IMR-90 (cell line): ENCODE results near the gene CEACAM3. TPM values are rescaled to one million over a fixed set of nuclear protein-coding genes. Genes with fewer than 3 reads are reported as not detected.

Source experiments
- ATAC-seq: fragments of 200-7000 bp; cut with Tn5 transposase; 2 replicates; pipeline ENCODE4 v1.9.1; 2020; ENCODE audit warnings: low read depth, mild to moderate bottlenecking, moderate library complexity
- BruUV-seq: library from RNA; stranded (reverse); fragments of 400-500 nt; replicated peaks from 2 replicates; lab custom pipeline; 2021; lab: Mats Ljungman, UMichigan
- CTCF ChIA-PET: fragments of 300-600 bp; formaldehyde crosslinking; extraction: SDS; loops from one replicate; lab custom pipeline; 2021; ENCODE audit warnings: antibody characterized with exemption; lab: Yijun Ruan, JAX
- POLR2A ChIA-PET: fragments of 300-600 bp; sonication (Branson Sonifier 250); formaldehyde crosslinking; loops from one replicate; lab custom pipeline; 2022; ENCODE audit warnings: antibody characterized with exemption; ENCODE audit not compliant: unreplicated experiment; lab: Charles Lee
- DNase-seq: peaks from one replicate; pipeline ENCODE4 v3.0.0; 2013
- H2AFZ ChIP-seq: replicated peaks from 2 replicates; pipeline ENCODE3; 2013; ENCODE audit warnings: low read length, mild to moderate bottlenecking; ENCODE audit not compliant: poor library complexity
- H2AK5ac ChIP-seq: 2 replicates; pipeline ENCODE4 v1.6.1; 2013; ENCODE audit warnings: low read depth, low read length, inconsistent platforms
- H2AK9ac ChIP-seq: replicated peaks from 2 replicates; pipeline ENCODE3; 2013; ENCODE audit warnings: mild to moderate bottlenecking, low read depth, low read length, moderate library complexity; ENCODE audit not compliant: poor library complexity
- H2BK120ac ChIP-seq: 2 replicates; pipeline ENCODE4 v1.6.1; 2013; ENCODE audit warnings: low read depth, low read length, inconsistent platforms
- H2BK15ac ChIP-seq: 3 replicates; pipeline ENCODE4 v1.6.1; 2013; ENCODE audit warnings: low read depth, low read length, inconsistent platforms
- H2BK20ac ChIP-seq: 2 replicates; pipeline ENCODE4 v1.6.1; 2013; ENCODE audit warnings: low read depth, mild to moderate bottlenecking, inconsistent platforms, low read length, moderate library complexity
- H2BK5ac ChIP-seq: 2 replicates; pipeline ENCODE4 v1.6.1; 2013; ENCODE audit warnings: mild to moderate bottlenecking, low read depth, low read length, inconsistent platforms; ENCODE audit not compliant: poor library complexity, severe bottlenecking
- H3K14ac ChIP-seq: replicated peaks from 2 replicates; pipeline ENCODE4 v1.6.1; 2013; ENCODE audit warnings: low read depth, low read length, inconsistent platforms
- H3K18ac ChIP-seq: 2 replicates; pipeline ENCODE4 v1.6.1; 2013; ENCODE audit warnings: low read depth, low read length, control low read depth
- H3K23ac ChIP-seq: 2 replicates; pipeline ENCODE4 v1.6.1; 2013; ENCODE audit warnings: low read depth, low read length, inconsistent platforms
- H3K27ac ChIP-seq: 2 replicates; pipeline ENCODE4 v1.5.1; 2013; ENCODE audit warnings: mild to moderate bottlenecking, control low read depth, low read length; ENCODE audit not compliant: insufficient read depth
- H3K27me3 ChIP-seq: 2 replicates; pipeline ENCODE4 v1.6.1; 2013; ENCODE audit warnings: low read length; ENCODE audit not compliant: control insufficient read depth, insufficient read depth
- H3K36me3 ChIP-seq: 2 replicates; pipeline ENCODE4 v1.6.1; 2013; ENCODE audit warnings: low read length, mixed read lengths; ENCODE audit not compliant: control insufficient read depth, insufficient read depth
- H3K4ac ChIP-seq: 2 replicates; pipeline ENCODE4 v1.6.1; 2013; ENCODE audit warnings: low read depth, low read length, inconsistent platforms
- H3K4me1 ChIP-seq: 2 replicates; pipeline ENCODE4 v1.6.1; 2013; ENCODE audit warnings: low read length, mixed read lengths; ENCODE audit not compliant: control insufficient read depth, insufficient read depth
- H3K4me2 ChIP-seq: 2 replicates; pipeline ENCODE4 v1.6.1; 2013; ENCODE audit warnings: low read depth, mild to moderate bottlenecking, control low read depth, low read length, moderate library complexity
- H3K4me3 ChIP-seq: 2 replicates; pipeline ENCODE4 v1.5.1; 2013; ENCODE audit warnings: low read depth, mild to moderate bottlenecking, control low read depth, low read length, moderate library complexity; ENCODE audit not compliant: insufficient read depth
- H3K56ac ChIP-seq: 2 replicates; pipeline ENCODE4 v1.6.1; 2013; ENCODE audit warnings: low read length, inconsistent platforms; ENCODE audit not compliant: insufficient read depth; ENCODE audit errors: extremely low read depth
- H3K79me1 ChIP-seq, 2 experiments: 2 replicates each; pipeline ENCODE4 v1.6.1; 2013; ENCODE audit warnings: low read length in 2 of 2, inconsistent platforms in 1 of 2, low read depth in 1 of 2
- H3K9ac ChIP-seq: 2 replicates; pipeline ENCODE4 v1.6.1; 2013; ENCODE audit warnings: low read depth, low read length, control low read depth
- H3K9me1 ChIP-seq: 2 replicates; pipeline ENCODE4 v1.6.1; 2013; ENCODE audit warnings: low read length, inconsistent platforms; ENCODE audit not compliant: insufficient read depth
- H3K9me3 ChIP-seq: 2 replicates; pipeline ENCODE4 v1.6.1; 2013; ENCODE audit warnings: low read length; ENCODE audit not compliant: control insufficient read depth, insufficient read depth
- H4K20me1 ChIP-seq: 2 replicates; pipeline ENCODE4 v1.6.1; 2013; ENCODE audit warnings: low read length, inconsistent platforms; ENCODE audit not compliant: insufficient read depth
- H4K5ac ChIP-seq: 2 replicates; pipeline ENCODE4 v1.6.1; 2013; ENCODE audit warnings: mild to moderate bottlenecking, low read depth, low read length, control low read depth
- H4K8ac ChIP-seq, 2 experiments: 2 replicates each; pipeline ENCODE4 v1.6.1; 2013; ENCODE audit warnings: low read depth in 2 of 2, low read length in 2 of 2, control low read depth in 1 of 2, inconsistent platforms in 1 of 2
- H4K91ac ChIP-seq: 2 replicates; pipeline ENCODE4 v1.6.1; 2013; ENCODE audit warnings: low read depth, low read length, inconsistent platforms; ENCODE audit not compliant: insufficient read depth
- MXI1 ChIP-seq: IDR thresholded peaks from 2 replicates; pipeline ENCODE4 v1.6.1; 2012; ENCODE audit warnings: low read depth, mild to moderate bottlenecking, low read length, moderate library complexity, borderline replicate concordance
- RCOR1 ChIP-seq: IDR thresholded peaks from 2 replicates; pipeline ENCODE4 v1.6.1; 2012; ENCODE audit warnings: mild to moderate bottlenecking, low read length, improper control_type of control experiment; ENCODE audit not compliant: insufficient replicate concordance
- RFX5 ChIP-seq: IDR thresholded peaks from 2 replicates; pipeline ENCODE4 v1.8.0; 2012; ENCODE audit warnings: low read depth, mild to moderate bottlenecking, low read length, moderate library complexity
- WGBS, 2 experiments: methylation state at CpG; one replicate each; pipeline versions ENCODE4 v1.1.5 to v1.1.7; 2013; ENCODE audit warnings: missing lambda C conversion rate in 2 of 2; ENCODE audit not compliant: insufficient read length in 1 of 2; ENCODE audit errors: extremely low coverage in 2 of 2; 5-methylcytosine and 5-hydroxymethylcytosine counted together
- dilution Hi-C: fragments of 300-500 bp; cut with HindIII; formaldehyde crosslinking; loops from one replicate; pipeline ENCODE4 v1.14.3; 2018; ENCODE audit warnings: low sequenced_read_pairs; ENCODE audit not compliant: unreplicated experiment
- in situ Hi-C: fragments of 300-500 bp; cut with MboI; formaldehyde crosslinking; loops from 3 replicates; pipeline ENCODE4 v1.14.3; 2019; ENCODE audit warnings: low sequenced_read_pairs, inconsistent platforms, mixed read lengths
- intact Hi-C: fragments of 100-400 bp; cut with micrococcal nuclease; formaldehyde crosslinking; loops from 2 replicates; pipeline ENCODE4 v1.10.0; 2022
- polyA plus RNA-seq, 3 experiments: library from polyadenylated mRNA; depleted of rRNA; stranded (reverse); fragments of >200 nt; gene quantifications; 2 replicates each; pipeline ENCODE4 v1.2.3, GENCODE V29; 2012; ENCODE audit warnings: low replicate concordance in 1 of 3
- total RNA-seq: library from RNA; depleted of rRNA; stranded (reverse); fragments of >200 nt; gene quantifications from 2 replicates; pipeline ENCODE4 v1.2.3, GENCODE V29; 2012
- TF ChIP-seq, protein P1 (sequence below): conservative IDR thresholded peaks from 2 replicates; pipeline ENCODE4 v1.5.1; 2012; ENCODE audit warnings: mild to moderate bottlenecking, low read depth, low read length, improper control_type of control experiment

The CEACAM3 gene
- total and polyA plus RNA-seq, 2 of the 4 experiments (the other 2 are of a cell fraction), result not detected

- H3K27me3 ChIP-seq, result peaks cover 7% of the 10 kb centered on the region
- H3K27ac ChIP-seq, result no peak overlapping the region
- no peak overlapping the region for H2AK9ac ChIP-seq
- H4K5ac ChIP-seq, result no peak overlapping the region
- intact Hi-C loops, result no loop called here
- CTCF ChIA-PET, result interaction anchor here (0.6 to 1.3 kb wide), 3 partner anchors 20 to 281 kb away, joined by 3 to 5 read pairs (median 5); no protein-coding TSS in a partner anchor
- H4K91ac ChIP-seq, result no peak overlapping the region
- no peak overlapping the region for H3K4me3 ChIP-seq
- WGBS, 2 experiments, result 0% methylated on average over 1 of the region's 12 CpGs; no CpG with 5 or more reads in 1 of the 2 experiments
- no peak overlapping the region for H3K4me2 ChIP-seq
- no peak overlapping the region for H3K4ac ChIP-seq
- no peak overlapping the region for H3K23ac ChIP-seq
- no peak for TF ChIP-seq RFX5
- TF ChIP-seq, protein P1, sequence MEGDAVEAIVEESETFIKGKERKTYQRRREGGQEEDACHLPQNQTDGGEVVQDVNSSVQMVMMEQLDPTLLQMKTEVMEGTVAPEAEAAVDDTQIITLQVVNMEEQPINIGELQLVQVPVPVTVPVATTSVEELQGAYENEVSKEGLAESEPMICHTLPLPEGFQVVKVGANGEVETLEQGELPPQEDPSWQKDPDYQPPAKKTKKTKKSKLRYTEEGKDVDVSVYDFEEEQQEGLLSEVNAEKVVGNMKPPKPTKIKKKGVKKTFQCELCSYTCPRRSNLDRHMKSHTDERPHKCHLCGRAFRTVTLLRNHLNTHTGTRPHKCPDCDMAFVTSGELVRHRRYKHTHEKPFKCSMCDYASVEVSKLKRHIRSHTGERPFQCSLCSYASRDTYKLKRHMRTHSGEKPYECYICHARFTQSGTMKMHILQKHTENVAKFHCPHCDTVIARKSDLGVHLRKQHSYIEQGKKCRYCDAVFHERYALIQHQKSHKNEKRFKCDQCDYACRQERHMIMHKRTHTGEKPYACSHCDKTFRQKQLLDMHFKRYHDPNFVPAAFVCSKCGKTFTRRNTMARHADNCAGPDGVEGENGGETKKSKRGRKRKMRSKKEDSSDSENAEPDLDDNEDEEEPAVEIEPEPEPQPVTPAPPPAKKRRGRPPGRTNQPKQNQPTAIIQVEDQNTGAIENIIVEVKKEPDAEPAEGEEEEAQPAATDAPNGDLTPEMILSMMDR, result peak; percentile 51
- TF ChIP-seq RCOR1, result no peak
- no peak for TF ChIP-seq MXI1
- no peaks in the 10 kb centered on the region for H3K36me3 ChIP-seq
- BruUV-seq, result no TSS peak
- H2BK20ac ChIP-seq, result no peak overlapping the region
- no peak overlapping the region for H2AFZ ChIP-seq
- H4K8ac ChIP-seq, result no peak overlapping the region
- no peaks in the 10 kb centered on the region for H4K20me1 ChIP-seq
- dilution Hi-C loops, result no loop called here
- no peaks in the 10 kb centered on the region for H3K9me3 ChIP-seq
- DNase-seq, result no peak
- in situ Hi-C loops, result no loop called here
- no peaks in the 10 kb centered on the region for H3K79me1 ChIP-seq
- no peaks in the 10 kb centered on the region for H3K9me1 ChIP-seq
- POLR2A ChIA-PET, result no interaction called here
- H3K56ac ChIP-seq, result no peak overlapping the region
- H2AK5ac ChIP-seq, result no peak overlapping the region
- no peaks in the 10 kb centered on the region for H3K4me1 ChIP-seq
- H3K9ac ChIP-seq, result no peak overlapping the region
- no peak overlapping the region for H2BK5ac ChIP-seq
- H2BK120ac ChIP-seq, result no peak overlapping the region
- H3K14ac ChIP-seq, result no peak overlapping the region
- no peak overlapping the region for H2BK15ac ChIP-seq
- ATAC-seq, result no peak
- H3K18ac ChIP-seq, result no peak overlapping the region
These were observed 43.2 kb upstream of the CEACAM3 start for GRCh38 chr19:41753159-41753558.
